Raji (cell line): ENCODE results near the gene CMSS1.

ENCODE experiments used
- POLR2A ChIP-seq: IDR thresholded peaks from 2 replicates; pipeline ENCODE4 v1.6.1; 2011; ENCODE audit warnings: low read depth, low read length, control low read depth; ENCODE audit not compliant: insufficient read depth

CMSS1 gene

GRCh38 chr3:100075851-100076730 is 258.4 kb downstream of the CMSS1 start:
- no peak for TF ChIP-seq POLR2A

- no peak for TF ChIP-seq POLR2A
Observed at GRCh38 chr3:100076731-100077529, 259.3 kb downstream of the CMSS1 start.

GRCh38 chr3:100079328-100079727 is 261.7 kb downstream of the CMSS1 start:
- TF ChIP-seq POLR2A: no peak

- TF ChIP-seq POLR2A: no peak
Observed at GRCh38 chr3:100080573-100080972, 262.9 kb downstream of the CMSS1 start.

GRCh38 chr3:100081311-100081710 is 263.6 kb downstream of the CMSS1 start:
- TF ChIP-seq POLR2A: no peak

GRCh38 chr3:100081986-100082692 is 264.5 kb downstream of the CMSS1 start:
- TF ChIP-seq POLR2A: no peak

GRCh38 chr3:100082714-100083113 is 265.1 kb downstream of the CMSS1 start:
- TF ChIP-seq POLR2A: no peak

- no peak for TF ChIP-seq POLR2A
Observed at GRCh38 chr3:100083209-100083608, 265.5 kb downstream of the CMSS1 start.

GRCh38 chr3:100084100-100084806 is 266.6 kb downstream of the CMSS1 start:
- no peak for TF ChIP-seq POLR2A

GRCh38 chr3:100086401-100086800 is 268.7 kb downstream of the CMSS1 start:
- TF ChIP-seq POLR2A: no peak

GRCh38 chr3:100087198-100087597 is 269.5 kb downstream of the CMSS1 start:
- no peak for TF ChIP-seq POLR2A

- TF ChIP-seq POLR2A: no peak
Observed at GRCh38 chr3:100088735-100089368, 271.2 kb downstream of the CMSS1 start.

- TF ChIP-seq POLR2A: no peak
Observed at GRCh38 chr3:100089812-100090668, 272.4 kb downstream of the CMSS1 start.

- no peak for TF ChIP-seq POLR2A
Observed at GRCh38 chr3:100090669-100091005, 273.0 kb downstream of the CMSS1 start.

GRCh38 chr3:100093831-100094230 is 276.2 kb downstream of the CMSS1 start:
- TF ChIP-seq POLR2A: no peak
